ENCODE data around the gene RAD21L1. TPM values are rescaled to one million over a fixed set of nuclear protein-coding genes. Genes with fewer than 3 reads are reported as not detected.

The RAD21L1 gene
- total RNA-seq, 3 donors from 2014 or later, result not detected

GRCh38 chr20:1204113-1204512 lies 21.7 kb upstream of the RAD21L1 start:
- TF ChIP-seq CTCF (IDR thresholded peaks at IDR 0.05), result no peak
- intact Hi-C loops (cut with DNase I, micrococcal nuclease), result no loop called here

GRCh38 chr20:1204576-1204975 lies 21.3 kb upstream of the RAD21L1 start:
- ATAC-seq (no peak), DNase-seq (no peak)
- no peak for TF ChIP-seq CTCF (IDR thresholded peaks at IDR 0.05)
- H3K9me3 ChIP-seq, result no peaks in the 10 kb centered on the region
- intact Hi-C loops (cut with DNase I, micrococcal nuclease), result no loop called here
- H3K36me3 ChIP-seq (ENCODE audit: low read depth), result no peaks in the 10 kb centered on the region
- H3K4me1 ChIP-seq (ENCODE audit: low read depth), result peaks cover 9% of the 10 kb centered on the region
- no peak overlapping the region for H3K4me3 ChIP-seq

More at GRCh38 chr20:1204113-1204512, 21.7 kb upstream of the RAD21L1 start:
- Histone ChIP-seq H3K4me1 (ENCODE audit: low read depth) (peaks cover 9% of the 10 kb centered on the region), H3K9me3 (no peaks in the 10 kb centered on the region), H3K36me3 (ENCODE audit: low read depth) (no peaks in the 10 kb centered on the region), H3K4me3 (no peak overlapping the region)
- ATAC-seq, result peak; percentile 90
- DNase-seq, result no peak

GRCh38 chr20:1205802-1206201 lies 20.0 kb upstream of the RAD21L1 start:
- ATAC-seq, result no peak
- intact Hi-C loops (cut with DNase I, micrococcal nuclease), result no loop called here
- no peak for TF ChIP-seq CTCF (IDR thresholded peaks at IDR 0.05)

GRCh38 chr20:1206366-1207148 lies 19.3 kb upstream of the RAD21L1 start:
- H3K4me1 ChIP-seq (ENCODE audit: low read depth), result peaks cover 9% of the 10 kb centered on the region
- no peak overlapping the region for H3K4me3 ChIP-seq
- no peak for TF ChIP-seq CTCF (IDR thresholded peaks at IDR 0.05)
- H3K9me3 ChIP-seq, result no peaks in the 10 kb centered on the region
- H3K36me3 ChIP-seq (ENCODE audit: low read depth), result no peaks in the 10 kb centered on the region
- intact Hi-C loops (cut with DNase I, micrococcal nuclease), result no loop called here
- ATAC-seq, result no peak
- no peak for DNase-seq

More at GRCh38 chr20:1205802-1206201, 20.0 kb upstream of the RAD21L1 start:
- no peak for DNase-seq
- H3K4me1 ChIP-seq (ENCODE audit: low read depth), result peaks cover 9% of the 10 kb centered on the region
- no peaks in the 10 kb centered on the region for H3K9me3 ChIP-seq
- no peak overlapping the region for H3K4me3 ChIP-seq
- H3K36me3 ChIP-seq (ENCODE audit: low read depth), result no peaks in the 10 kb centered on the region

GRCh38 chr20:1207293-1207878 lies 18.5 kb upstream of the RAD21L1 start:
- DNase-seq, result no peak
- intact Hi-C loops (cut with DNase I, micrococcal nuclease), result no loop called here
- Histone ChIP-seq H3K36me3 (ENCODE audit: low read depth) (no peaks in the 10 kb centered on the region), H3K4me1 (ENCODE audit: low read depth) (peaks cover 9% of the 10 kb centered on the region), H3K9me3 (no peaks in the 10 kb centered on the region), H3K4me3 (no peak overlapping the region)
- no peak for TF ChIP-seq CTCF (IDR thresholded peaks at IDR 0.05)
- ATAC-seq, result no peak

Measured in mucosa of descending colon (tissue), 3 donors.